Heart right ventricle (tissue), 16 donors: ENCODE results near the gene DGKA. TPM values are rescaled to one million over a fixed set of nuclear protein-coding genes. Genes with fewer than 3 reads are reported as not detected.
A peak's percentile ranks its signal among the peaks of the same experiment; 100 is the strongest.

ENCODE experiments used
- ATAC-seq, 8 donors: fragments of 200-7000 bp; cut with Tn5 transposase; one replicate each; pipeline ENCODE4 v1.9.1; 2020; ENCODE audit warnings: mild to moderate bottlenecking in 8 of 8, moderate library complexity in 8 of 8, moderate number of reproducible peaks in 1 of 8
- DNase-seq, 2 donors: peaks; one replicate each; pipeline ENCODE4 v3.0.0-alpha.2; 2020
- H3K27ac ChIP-seq, 10 donors: fragments of 200-600 bp; sonication (generic) in 2 of 10; one replicate each; pipeline versions ENCODE4 v1.5.0 to v1.8.0; 2020 to 2022; ENCODE audit warnings: mild to moderate bottlenecking in 3 of 10
- H3K27me3 ChIP-seq, 7 donors: fragments of 200-600 bp; one replicate each; pipeline ENCODE4 v1.8.0; 2021 to 2022; ENCODE audit warnings: mild to moderate bottlenecking in 2 of 7
- H3K36me3 ChIP-seq, 9 donors: fragments of 200-600 bp; sonication (generic) in 1 of 9; one replicate each; pipeline versions ENCODE4 v1.5.0 to v1.8.0; 2020 to 2022; ENCODE audit warnings: mild to moderate bottlenecking in 2 of 9
- H3K4me1 ChIP-seq, 9 donors: fragments of 200-600 bp; sonication (generic) in 1 of 9; one replicate each; pipeline versions ENCODE4 v1.5.0 to v1.8.0; 2020 to 2022; ENCODE audit warnings: mild to moderate bottlenecking in 4 of 9
- H3K4me3 ChIP-seq, 10 donors: fragments of 200-600 bp; sonication (generic) in 2 of 10; one replicate each; pipeline versions ENCODE4 v1.5.0 to v1.8.0; 2020 to 2022; ENCODE audit warnings: mild to moderate bottlenecking in 7 of 10, moderate library complexity in 2 of 10
- H3K9me3 ChIP-seq, 11 donors: fragments of 200-600 bp in 10 of 11; sonication (generic) in 2 of 11; one replicate each; pipeline versions ENCODE4 v1.5.0 to v1.8.0; 2013 to 2022; ENCODE audit warnings: mild to moderate bottlenecking in 2 of 11, control low read depth in 1 of 11, moderate library complexity in 1 of 11
- WGBS, 2 donors: extraction: QIAGEN DNeasy Blood & Tissue Kit; methylation state at CpG; one replicate each; pipeline ENCODE4 v1.1.7; 2013; ENCODE audit warnings: inconsistent platforms in 1 of 2; 5-methylcytosine and 5-hydroxymethylcytosine counted together
- intact Hi-C, 10 donors: fragments of 100-400 bp; cut with DNase I; formaldehyde crosslinking; loops; one replicate each; pipeline versions ENCODE4 v1.11.1 to v1.14.2; 2022
- polyA plus RNA-seq, 2 donors: library from polyadenylated mRNA; stranded (reverse); fragments of 200-250 nt; gene quantifications; one replicate each; pipeline ENCODE4 v1.2.3, GENCODE V29; 2013
- total RNA-seq, 10 donors: library from RNA; stranded (reverse); fragmentation: NEBNext Ultra II Directional in 3 of 10; extraction: Animal tissue kit (Norgen Biotek cat#: 25700) in 3 of 10; gene quantifications; one replicate each; pipeline versions ENCODE4 v1.2.1 to v1.2.4, GENCODE V29; 2021 to 2023
- TF ChIP-seq, protein P1 (sequence below), 9 donors: fragments of 200-600 bp; sonication (generic) in 2 of 9; IDR thresholded peaks; one replicate each; pipeline versions ENCODE4 v1.5.0 to v1.8.0; 2021 to 2022; ENCODE audit warnings: antibody characterized with exemption in 9 of 9, mild to moderate bottlenecking in 5 of 9, moderate library complexity in 1 of 9
- donor health status: Arrhythmogenic right ventricular cardiomyopathy.
- donor health status: ischemic (EF 13 %, LVEDD 7.1; RV severe dilation, severe dysfunction).
- donor health status: healthy with polysubstance abuse.
- donor health status: DM: no; HTN: yes; CAD: no.
- donor health status: DM: no; HTN: no; CAD: no.
- donor health status: ischemic (EF 25% LVEDD 6.9; RV normal size, moderate dysfunction).
- donor health status: ischemic (EF 25% LVEDD 5.7; RV mildly dilated, moderate dysfunction).
- donor health status: healthy.
- donor health status: DM: yes; HTN: yes; CAD: no.
- donor health status: Ischemic cardiomyopathy.
- donor health status: ischemic (EF 35%, LVEDD 5.7; RV mildly dilated, moderate dysfunction).
- donor health status: nonischemic (EF 11% LVEDD 7.7; RV severe dilation, severe dysfunction).
- donor health status: DM: yes; HTN: yes; CAD: no.
- donor health status: PGD.
- donor health status: ischemic (EF 29% LVEDD 5.4; RV normal size, mild dysfunction).
- donor health status: nonischemic (EF 23%, LVEDD 6.1; RV moderate dilation, normal function).

DGKA gene
- total and polyA plus RNA-seq, 12 donors: 4.6 to 17.3 (median 7.3) TPM

DNA sequence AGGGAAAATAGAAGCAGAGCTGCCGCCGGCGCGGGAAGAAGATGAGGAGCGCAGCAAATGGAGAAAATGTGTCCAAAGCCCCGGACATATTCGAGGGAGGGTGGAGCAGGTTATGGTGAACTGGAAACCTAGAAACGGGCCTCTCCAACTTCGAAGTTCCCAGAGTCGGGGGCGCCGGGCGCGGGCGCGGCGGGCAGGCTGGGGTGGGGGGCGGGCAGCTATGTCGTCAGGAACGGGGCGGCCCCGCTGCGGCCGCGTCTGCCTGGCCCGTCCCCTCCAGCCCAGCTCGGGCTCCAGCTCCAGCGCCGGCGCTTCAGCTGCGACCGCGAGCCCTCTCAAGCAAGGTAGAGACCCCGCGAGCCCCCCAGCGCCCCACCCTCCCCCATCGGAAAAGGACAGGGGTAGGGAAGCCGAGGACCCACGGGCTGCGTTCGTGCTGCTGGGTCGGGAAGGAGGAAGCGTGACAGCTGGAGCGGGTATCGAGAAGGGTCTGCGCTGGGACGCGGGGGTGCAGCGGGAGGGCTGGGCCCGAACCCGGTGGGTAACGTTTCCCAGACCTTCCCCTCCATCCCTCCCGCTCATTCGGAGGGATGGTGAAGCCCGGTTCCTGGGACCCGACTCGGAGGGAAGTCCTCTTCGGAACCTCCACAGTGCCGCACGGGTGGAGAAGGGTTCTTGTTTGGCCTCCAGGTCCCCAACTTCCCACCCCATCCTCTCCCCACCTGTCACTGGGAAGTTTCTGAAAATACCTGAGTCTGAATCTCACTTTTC lies 1.0 kb downstream of the DGKA start:
- no peaks in the 10 kb centered on the region for H3K27me3 ChIP-seq
- WGBS, 2 donors: 1% methylated on average over 53 to 56 of the region's 60 CpGs
- H3K9me3 ChIP-seq: no peaks in the 10 kb centered on the region
- peak; percentile 36 to 65 (median 60) for ATAC-seq
- H3K4me3 ChIP-seq: peak overlapping the region; percentile 30 to 83 (median 76)
- TF ChIP-seq, protein P1, sequence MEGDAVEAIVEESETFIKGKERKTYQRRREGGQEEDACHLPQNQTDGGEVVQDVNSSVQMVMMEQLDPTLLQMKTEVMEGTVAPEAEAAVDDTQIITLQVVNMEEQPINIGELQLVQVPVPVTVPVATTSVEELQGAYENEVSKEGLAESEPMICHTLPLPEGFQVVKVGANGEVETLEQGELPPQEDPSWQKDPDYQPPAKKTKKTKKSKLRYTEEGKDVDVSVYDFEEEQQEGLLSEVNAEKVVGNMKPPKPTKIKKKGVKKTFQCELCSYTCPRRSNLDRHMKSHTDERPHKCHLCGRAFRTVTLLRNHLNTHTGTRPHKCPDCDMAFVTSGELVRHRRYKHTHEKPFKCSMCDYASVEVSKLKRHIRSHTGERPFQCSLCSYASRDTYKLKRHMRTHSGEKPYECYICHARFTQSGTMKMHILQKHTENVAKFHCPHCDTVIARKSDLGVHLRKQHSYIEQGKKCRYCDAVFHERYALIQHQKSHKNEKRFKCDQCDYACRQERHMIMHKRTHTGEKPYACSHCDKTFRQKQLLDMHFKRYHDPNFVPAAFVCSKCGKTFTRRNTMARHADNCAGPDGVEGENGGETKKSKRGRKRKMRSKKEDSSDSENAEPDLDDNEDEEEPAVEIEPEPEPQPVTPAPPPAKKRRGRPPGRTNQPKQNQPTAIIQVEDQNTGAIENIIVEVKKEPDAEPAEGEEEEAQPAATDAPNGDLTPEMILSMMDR (IDR thresholded peaks at IDR 0.05): no peak
- peak; percentile 54 to 70 for DNase-seq
- H3K27ac ChIP-seq: peak overlapping the region; percentile 34 to 99 (median 74)
- peaks cover 0 to 3% (median 0%) of the 10 kb centered on the region in 9 donors for H3K36me3 ChIP-seq
- intact Hi-C loops: loop anchor here in 6 of 10 donors (2.0 to 10.0 kb wide), 8 partner anchors 97 to 197 kb away; partner anchors contain the start of genes DNAJC14 (in 2 of the 6), GDF11 (in 1 of the 6), ORMDL2 (in 1 of the 6) and RPS26 (in 1 of the 6)
- H3K4me1 ChIP-seq: peaks cover 0 to 68% (median 27%) of the 10 kb centered on the region in 9 donors

DNA sequence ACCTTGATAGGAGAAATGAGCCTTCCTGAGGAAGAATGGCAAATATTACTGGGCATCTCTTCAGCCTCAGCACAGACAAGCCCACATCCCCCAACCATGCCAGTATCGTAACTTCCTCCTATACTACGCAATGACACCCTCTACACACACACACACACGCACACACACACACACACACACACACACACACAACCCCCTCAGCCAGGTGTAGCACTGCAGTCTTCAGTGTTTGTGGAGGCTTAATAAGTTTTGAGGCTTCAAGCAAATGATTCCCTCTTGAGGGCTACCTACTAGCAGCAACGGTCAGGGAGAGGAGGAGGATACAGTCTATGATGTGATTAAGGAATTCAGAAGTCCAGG lies 1.6 kb downstream of the DGKA start:
- Histone ChIP-seq H3K36me3 (peaks cover 0 to 8% (median 0%) of the 10 kb centered on the region in 9 donors), H3K27me3 (no peaks in the 10 kb centered on the region), H3K4me3 (peak overlapping the region; percentile 30 to 83 (median 76)), H3K9me3 (no peaks in the 10 kb centered on the region), H3K4me1 (peaks cover 0 to 68% (median 27%) of the 10 kb centered on the region in 9 donors), H3K27ac (peak overlapping the region in 3 of 10 donors; percentile 82 to 99 (median 84))
- WGBS, 2 donors: 13 to 24% methylated on average over 4 of the region's 4 CpGs
- TF ChIP-seq, protein P1 (IDR thresholded peaks at IDR 0.05): no peak
- ATAC-seq (no peak), DNase-seq (peak in 1 of 2 donors; percentile 19)
- intact Hi-C loops: loop anchor here in 5 of 10 donors (2.0 to 10.0 kb wide), 7 partner anchors 98 to 198 kb away; partner anchors contain the start of genes DNAJC14 (in 1 of the 5), GDF11 (in 1 of the 5), ORMDL2 (in 1 of the 5) and RPS26 (in 1 of the 5)

DNA sequence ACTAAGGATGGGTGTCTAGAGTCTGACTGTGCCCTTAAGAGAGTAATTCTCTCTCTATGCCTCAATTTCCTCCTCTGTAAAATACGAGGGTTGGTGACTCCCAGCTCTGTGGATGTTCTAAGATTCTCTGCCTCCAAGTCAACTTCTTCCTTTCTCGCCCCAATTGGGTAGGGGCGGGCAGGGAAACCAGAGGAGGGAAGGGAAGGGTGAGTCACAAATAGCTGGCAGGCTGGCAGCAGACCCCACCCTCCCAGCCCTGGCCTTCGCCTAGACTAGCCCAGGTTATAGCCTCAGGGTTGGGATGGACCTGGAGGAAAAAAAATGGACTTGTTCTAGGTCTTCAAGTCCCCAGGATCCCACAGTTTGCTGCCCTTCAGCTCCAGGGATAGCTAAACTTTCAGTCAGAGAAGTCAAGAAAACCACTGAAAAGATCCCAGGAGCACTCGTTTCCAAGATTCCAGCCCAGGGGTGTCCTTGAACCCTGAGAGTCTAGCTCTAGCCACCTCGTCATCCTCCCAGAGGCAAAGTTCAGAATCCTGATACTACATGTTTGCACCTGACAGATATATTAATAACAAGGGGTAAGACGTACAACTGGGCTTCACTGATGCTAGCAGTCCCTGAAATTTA lies 2.3 kb downstream of the DGKA start:
- no peak for ATAC-seq
- H3K4me3 ChIP-seq: peak overlapping the region in 1 of 10 donors; percentile 82

More for the DNA sequence above, 2.3 kb downstream of the DGKA start:
- 87 to 93% methylated on average over 7 of the region's 7 CpGs for WGBS, 2 donors
- Histone ChIP-seq H3K27ac (peak overlapping the region in 1 of 10 donors; percentile 75), H3K9me3 (no peaks in the 10 kb centered on the region), H3K4me1 (peaks cover 0 to 63% (median 24%) of the 10 kb centered on the region in 9 donors), H3K27me3 (no peaks in the 10 kb centered on the region), H3K36me3 (peaks cover 0 to 16% (median 0%) of the 10 kb centered on the region in 9 donors)
- intact Hi-C loops: loop anchor here in 5 of 10 donors (2.0 to 10.0 kb wide), 7 partner anchors 98 to 198 kb away; partner anchors contain the start of genes DNAJC14 (in 1 of the 5), GDF11 (in 1 of the 5), ORMDL2 (in 1 of the 5) and RPS26 (in 1 of the 5)
- DNase-seq: no peak
- TF ChIP-seq, protein P1 (IDR thresholded peaks at IDR 0.05): no peak
